HG03342 (cell line): ENCODE results near the gene BABAM2.
"Not testable (repeated sequence)": the region's sequence is repeated elsewhere in the genome, so short reads cannot be mapped to it uniquely, and the experiment has no call there.

Experiments used
- ATAC-seq: cut with Tn5 transposase; IDR thresholded peaks from one replicate; pipeline ENCODE4 v1.9.1; 2021; ENCODE audit warnings: mild to moderate bottlenecking, moderate library complexity; ENCODE audit not compliant: unreplicated experiment

BABAM2 gene

DNA sequence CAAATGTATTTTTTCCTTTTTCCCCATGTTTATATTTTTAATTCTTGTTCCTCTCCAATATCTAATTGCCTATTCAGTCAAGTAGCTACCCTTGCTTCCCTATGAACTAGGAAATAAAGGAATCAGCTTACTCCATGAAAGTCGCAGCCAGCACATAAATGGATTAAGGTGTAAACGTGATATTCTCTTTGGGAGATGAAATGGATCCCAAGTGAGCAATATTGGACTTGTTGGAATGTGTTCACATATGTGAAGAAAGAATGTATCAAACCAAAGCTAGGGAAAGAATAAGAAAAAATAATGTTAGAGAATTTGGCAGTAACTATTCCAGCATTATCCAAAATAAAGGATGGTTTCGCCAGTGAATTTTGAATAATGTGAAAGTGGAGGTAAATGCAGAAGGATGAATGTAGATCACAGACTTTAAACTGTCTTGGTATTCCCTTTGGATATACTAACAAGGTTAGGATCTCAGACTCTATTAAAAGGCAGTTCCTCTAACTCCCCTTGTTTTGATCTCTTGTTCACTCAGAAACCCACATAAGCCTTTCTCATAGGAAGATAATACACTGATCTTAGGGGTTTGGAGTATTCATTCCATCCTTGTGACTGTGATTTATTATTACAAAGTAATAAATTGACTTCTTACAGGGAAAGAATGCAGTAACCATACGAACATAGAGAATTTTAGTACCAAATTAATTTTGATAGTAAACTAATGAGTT, 208.1 kb downstream of the BABAM2 start:
- no peak for ATAC-seq

DNA sequence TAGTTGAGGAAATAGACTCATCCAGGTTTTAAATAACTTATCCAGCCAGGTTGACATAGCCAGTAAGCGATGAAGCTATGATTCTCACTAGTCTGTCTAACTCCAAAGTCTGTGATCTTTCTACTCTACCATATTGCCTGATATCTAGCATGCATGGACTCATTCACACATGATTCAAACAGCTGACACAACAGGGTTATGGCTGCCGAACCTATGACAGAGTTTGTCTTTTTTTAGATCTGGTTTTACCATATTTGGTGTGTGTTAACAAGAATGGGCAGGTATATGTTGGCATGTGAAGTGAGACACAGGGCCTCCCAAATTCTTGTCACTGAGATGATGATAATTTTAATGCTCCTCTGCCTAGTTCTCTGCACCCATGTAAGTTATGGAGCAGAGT, 210.6 kb downstream of the BABAM2 start:
- no peak for ATAC-seq

DNA sequence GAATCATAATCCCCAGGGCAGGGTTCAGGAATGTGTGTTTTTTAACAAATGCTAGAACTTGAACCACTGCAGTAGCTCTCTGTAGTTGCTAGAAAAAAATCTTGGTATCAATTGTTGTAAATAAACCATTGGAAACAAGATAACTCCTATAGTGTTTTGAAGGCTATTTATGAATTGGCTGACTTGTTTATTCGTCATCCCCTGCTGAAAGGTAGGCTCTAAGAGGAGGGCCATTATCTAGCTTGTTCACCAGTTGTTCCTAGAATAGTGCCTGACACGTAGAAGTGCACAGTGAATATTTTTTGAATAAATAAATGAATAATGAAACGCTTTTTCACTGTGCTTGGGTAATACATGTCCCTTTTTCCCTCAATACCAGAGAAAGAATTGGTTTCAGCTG, 211.4 kb downstream of the BABAM2 start:
- no peak for ATAC-seq

DNA sequence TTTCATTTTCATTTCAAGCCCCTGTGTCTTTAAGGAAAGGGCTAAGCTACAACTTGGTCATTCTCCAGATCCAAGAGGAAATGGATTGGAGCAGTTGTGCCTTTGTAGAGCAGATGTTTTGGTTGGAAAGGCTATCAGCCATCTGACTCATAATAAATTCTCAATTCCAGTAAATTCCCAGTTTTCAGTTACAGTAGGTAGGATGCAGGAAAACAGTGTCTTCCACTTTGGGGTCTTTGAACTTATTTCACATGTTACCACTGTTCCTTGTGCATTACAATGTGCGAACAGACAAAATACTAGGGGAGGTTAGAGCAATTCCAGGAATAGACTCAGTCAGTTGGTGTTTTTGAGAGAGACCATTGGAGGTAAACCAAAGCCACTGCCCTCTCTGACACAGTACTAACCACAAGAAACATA, 211.9 kb downstream of the BABAM2 start:
- ATAC-seq: no peak

DNA sequence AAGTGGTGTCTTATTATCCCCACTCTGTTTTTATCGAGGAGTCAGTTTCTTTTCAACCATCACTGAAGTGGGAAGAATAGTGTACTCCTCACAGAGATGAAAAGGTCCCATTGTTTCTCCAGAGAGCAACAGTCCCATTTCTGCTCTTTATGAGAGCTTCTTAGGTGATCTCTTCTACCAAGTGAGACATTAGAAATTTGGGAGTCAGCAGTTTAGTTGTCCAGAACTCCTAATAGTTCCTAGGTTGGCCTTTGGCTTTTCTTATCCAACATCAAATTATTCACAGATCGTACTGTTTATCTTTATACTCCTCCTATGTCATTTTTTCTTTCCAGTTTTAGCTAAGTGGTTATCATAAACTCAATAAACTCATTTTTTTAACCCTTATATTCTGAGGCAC, 213.1 kb downstream of the BABAM2 start:
- no peak for ATAC-seq

DNA sequence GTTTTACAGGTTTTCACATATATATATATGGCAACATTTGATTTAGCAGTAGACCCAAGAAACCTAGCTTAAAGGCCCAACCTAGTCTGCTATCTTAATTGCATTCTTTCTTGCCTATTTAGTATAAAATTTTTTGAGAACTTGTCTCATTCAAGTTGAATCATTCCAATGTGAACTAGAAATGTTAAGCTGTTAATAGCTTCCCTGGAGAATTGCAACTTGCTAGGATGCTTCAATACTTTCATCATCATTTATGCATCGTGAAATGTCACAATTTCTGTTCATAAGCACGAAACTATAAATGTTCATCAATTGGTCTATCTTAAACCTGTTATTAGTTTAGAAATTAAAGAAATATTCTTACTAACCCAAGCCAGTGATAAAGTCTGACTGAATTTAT, 217.6 kb downstream of the BABAM2 start:
- ATAC-seq: no peak

DNA sequence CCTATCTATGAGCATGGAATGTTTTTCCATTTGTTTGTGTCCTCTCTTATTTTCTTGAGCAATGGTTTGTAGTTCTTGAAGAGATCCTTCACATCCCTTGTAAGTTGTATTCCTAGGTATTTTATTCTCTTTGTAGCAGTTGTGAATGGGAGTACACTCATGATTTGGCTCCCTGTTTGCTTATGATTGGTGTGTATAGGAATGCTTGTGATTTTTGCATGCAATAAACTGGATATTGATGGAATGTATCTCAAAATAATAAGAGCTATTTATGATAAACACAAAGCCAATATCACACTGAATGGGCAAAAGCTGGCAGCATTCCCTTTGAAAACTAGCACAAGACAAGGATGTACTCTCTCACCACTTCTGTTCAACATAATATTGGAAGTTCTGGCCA, 223.2 kb downstream of the BABAM2 start:
- ATAC-seq: not testable (repeated sequence)

DNA sequence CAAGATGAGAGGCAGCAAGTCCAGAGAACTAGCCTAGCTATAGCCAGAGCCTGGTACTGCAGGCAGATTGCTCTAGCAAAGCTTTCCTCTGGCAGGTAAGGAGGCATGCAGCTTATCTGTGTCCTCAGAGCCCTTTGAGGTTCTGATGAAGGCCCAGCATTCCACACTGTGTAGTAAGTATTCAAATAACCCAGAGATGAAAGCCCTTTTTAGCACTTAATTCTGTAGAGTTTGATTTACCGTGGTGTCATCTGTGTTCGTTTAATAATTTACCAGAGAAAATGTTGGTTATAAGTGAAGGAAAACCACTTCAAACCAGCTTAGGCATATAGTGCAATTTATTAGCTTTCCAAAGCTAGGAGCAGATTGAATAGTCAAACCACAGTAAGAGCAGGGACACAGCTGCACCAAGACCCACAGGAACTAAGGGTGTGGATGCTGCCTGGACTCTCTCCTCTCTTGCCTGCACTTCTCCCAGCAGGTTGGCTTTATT, 226.6 kb downstream of the BABAM2 start:
- no peak for ATAC-seq

DNA sequence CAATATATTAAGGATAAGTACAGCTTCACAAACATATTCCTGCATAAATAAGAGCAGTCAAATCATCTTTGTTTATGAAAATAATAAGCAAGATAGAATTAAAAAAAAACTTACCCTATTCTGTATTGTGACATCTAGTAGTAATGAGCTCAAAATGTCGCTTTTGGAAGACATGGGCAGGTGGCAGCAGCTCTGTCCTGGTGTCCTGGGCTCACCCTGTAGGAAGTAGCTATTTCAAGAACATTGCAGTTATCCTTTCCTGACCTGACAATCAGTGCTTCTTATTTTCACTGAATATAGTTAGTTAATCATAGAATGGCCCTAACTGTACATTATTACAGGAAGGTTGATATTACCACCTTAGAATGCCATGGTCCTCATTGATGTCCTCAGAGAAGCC, 229.1 kb downstream of the BABAM2 start:
- ATAC-seq: no peak

DNA sequence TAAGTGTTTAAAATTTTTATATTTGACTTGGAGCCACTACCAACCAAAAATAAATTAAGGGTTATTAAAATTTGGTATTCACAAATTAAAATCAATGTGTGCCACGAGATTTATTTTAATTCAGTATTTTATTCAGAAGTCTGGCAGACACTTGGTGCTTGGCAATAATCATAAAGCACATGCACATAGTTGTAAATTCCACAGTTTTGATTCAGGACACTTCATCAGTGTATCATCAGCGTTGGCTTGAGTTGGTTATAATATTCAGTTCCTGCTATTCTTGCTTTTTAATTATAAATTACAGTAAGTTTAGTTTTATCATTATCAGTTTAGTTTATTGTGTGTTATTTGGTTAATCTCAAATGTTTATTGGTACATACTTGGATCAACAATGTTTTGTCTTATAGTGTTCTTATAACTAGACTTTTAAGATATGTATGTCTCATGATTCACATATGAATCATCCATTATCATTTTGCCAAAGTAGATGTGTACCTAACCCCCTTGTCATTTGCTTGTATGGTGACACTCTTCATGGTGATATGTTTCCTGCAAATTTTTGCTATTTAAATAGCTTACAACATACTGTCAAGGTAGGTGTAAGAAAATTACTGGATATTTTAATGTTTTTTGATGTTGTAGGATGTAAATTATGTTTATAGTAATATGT, 237.9 kb downstream of the BABAM2 start:
- ATAC-seq: no peak

DNA sequence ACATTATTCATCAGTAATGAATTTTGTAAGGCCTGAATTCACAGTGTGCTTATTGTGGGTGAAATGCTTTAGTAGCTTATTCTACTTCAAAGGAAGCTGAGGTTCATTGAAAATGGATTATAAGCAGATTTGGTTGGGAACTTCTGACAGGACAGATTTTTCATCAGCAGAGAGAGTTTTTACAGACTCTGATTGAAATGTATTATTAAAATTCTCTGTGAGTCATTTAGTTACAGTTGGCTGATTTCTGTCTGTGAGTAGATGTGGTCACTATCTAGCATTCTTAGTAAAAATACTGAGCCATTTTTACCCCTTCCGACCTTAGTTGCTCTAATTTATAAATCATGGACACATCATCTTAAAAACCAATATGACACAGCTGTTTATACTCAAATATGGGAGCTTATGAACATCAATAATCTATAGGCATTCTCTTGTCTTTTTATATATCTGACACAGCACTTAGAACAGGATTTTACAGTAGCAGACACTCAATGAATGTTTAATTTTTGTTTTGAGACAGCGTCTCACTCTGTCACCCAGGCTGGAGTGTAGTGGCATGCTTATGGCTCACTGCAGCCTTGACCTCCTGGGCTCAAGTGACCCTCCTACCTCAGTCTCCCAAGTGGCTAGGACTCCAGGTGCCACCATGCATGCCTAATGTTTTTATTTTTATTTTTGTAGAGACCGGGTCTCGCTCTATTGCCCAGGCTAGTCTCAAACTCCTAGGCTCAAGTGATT, 239.6 kb downstream of the BABAM2 start:
- ATAC-seq: no peak

DNA sequence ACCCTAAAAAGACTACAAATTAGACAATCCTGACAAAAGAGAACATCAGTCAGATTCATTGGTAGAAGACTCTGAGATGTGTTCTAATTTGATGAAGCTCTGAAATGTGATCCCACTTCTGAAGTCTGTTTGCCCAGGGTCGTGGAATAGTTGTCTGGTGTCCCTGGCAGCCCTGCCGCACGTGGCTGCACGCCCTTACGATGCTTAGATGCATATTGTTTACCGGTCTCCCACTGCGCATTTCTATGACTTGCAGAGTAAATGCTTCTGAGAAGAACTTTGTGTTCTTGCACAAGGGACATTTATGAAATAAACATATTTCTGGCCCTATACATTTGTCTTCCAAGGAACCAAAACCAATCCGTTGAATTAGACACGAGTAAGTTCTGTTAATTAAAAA, 243.2 kb downstream of the BABAM2 start:
- ATAC-seq: no peak

DNA sequence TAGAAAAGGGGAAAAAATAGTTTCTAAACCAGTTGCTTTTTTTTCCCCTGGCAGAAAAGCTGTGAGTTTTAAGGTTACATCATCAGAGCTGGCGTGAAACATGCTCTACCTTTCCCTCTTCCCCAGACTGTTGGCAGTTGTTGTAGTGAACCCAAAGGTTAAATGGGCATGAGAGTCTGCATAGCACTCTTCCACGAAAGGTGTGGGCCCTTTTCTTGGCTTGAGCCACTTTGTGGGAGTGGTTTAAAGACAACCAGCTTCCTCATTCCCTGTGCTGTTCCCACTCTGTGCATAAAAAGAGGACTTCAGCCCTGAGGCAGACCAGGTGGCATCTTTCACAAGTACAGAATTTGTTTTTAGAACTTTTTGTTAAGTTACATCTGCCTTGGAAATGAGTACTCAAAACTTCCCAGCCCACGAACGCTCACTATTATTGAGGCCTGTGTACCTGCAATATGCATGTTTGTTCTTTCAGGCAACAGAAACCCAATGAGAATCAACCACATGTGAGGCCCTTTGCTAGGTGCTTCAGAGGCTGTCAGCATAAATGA, 243.8 kb downstream of the BABAM2 start:
- ATAC-seq: no peak

DNA sequence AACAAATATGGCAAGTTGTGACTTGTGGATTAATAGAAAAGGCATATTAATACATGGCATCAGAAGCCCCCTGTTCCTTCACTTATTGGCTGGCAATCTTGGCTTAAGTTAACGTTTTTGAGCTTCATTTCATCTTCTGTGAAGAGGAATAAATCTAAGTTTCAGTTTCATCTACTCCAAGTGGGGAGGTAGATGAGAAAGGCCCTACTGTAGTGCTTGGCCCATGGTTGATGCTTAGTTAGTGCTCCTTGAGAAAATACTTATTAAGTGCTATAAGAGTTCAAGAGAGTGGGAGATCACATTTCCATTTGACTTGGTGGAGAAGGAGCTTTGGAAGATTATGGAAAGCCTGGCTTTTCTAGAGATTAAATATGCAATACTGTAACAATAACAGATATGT, 244.3 kb downstream of the BABAM2 start:
- no peak for ATAC-seq

DNA sequence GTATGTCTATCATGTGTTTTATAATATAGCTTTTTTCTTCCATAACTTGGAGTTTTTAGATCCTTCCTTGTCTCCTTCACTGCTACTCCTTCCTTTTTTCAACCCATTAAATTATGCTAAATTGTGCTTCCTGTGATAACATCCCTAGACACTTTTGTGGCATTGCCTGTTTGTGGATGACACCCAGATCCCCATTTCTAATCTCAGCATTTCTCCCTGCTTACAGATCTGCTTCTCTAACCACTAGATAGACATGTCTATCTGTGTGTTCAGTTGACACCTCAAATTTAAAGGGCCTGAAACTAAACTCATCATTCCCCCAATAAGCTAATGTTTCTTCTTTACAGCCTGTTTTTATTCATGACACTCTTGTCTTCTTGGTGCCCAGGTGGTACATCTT, 244.8 kb downstream of the BABAM2 start:
- no peak for ATAC-seq

DNA sequence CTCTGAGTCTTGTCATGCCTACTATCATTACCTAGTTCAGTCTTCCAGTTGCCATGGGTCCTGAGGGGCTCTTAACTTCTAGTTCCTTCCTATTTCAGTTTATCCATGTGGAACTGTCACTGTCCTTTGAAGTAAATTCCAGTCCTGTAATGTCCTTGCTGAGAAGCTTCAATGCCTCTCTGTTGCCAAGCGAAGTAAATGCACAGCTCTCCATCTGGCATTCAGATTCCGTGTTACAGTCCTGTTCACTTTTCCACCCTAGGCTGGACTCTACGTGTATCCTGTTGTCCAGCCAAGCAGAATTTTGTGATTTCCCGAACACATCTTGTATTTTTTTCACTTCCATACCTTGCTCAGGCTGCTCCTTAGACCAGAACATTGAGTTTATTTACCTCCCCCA, 245.3 kb downstream of the BABAM2 start:
- ATAC-seq: no peak

DNA sequence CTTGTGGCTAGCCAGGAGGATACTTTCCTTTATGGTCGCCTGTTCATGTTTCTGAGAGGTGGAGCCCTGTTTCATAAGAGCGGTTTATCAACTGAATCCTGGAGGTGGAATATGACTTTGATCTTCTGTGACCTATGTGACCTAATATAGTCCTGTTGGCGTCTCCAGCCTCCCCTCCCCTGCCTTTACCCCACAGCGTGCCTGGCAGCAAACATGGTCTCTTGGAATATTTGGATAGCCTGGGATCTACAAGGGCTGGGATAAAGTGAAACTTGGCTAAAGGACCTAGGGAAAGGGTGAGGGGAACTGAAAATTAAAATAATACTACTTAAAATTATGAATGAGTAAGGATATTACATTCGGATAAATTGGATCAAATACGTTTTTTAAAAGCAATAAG, 246.0 kb downstream of the BABAM2 start:
- no peak for ATAC-seq

DNA sequence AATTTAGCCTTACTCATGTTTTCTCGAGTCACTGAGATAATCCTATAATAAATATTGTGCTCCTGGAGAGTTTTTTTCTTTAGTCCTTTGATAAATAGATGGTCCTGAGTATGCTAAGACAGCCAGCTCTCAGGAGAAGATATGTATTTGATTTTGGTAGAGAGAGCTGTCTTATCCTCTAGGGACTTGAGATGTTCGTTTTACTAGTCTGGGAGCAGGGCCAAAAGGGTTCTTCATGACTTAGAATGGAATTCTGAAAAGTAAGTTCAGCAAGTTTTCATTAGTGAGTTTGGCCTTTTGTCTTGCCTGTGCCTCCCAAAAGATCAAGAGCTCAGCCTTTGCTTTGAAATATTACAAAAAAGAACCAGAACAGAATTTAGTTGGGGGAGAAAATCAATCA, 246.7 kb downstream of the BABAM2 start:
- no peak for ATAC-seq

DNA sequence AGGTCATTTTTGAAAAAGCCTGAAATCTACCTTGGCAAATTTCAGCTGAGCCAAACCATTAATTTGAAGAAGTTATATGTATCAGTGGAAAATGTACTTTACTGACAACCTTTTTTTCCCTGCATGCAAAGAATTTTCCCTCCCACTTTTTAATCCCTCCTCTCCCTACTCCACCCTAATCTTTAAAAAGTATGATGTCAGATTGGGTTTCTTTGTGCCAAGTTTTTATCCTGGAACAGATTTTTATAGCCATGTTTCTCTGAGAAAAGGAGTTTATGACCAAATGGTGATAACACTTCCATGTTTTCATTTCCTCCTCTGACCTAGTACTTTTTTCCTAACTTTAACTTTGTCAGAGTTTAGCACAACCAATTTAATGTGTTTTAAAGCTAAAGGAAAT, 251.9 kb downstream of the BABAM2 start:
- no peak for ATAC-seq

DNA sequence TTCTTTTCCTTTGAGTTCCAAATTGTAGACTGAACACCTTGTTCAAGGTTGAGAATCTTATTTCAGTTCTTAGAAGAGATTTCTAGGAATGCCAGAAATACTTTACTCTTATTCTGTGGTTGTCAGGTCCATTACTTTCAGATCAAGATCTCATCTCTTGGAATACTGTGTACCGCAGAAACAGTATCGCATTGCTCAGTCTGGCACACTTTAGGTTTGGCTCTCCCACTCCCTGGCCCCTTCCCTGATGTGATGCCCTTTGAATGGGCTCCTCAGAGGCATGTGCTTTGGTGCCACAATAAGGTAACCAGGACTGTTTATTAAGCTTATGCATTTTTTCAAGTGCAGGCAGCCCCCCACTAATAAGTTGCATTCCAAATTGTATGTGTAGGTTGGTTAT, 257.5 kb downstream of the BABAM2 start:
- no peak for ATAC-seq

DNA sequence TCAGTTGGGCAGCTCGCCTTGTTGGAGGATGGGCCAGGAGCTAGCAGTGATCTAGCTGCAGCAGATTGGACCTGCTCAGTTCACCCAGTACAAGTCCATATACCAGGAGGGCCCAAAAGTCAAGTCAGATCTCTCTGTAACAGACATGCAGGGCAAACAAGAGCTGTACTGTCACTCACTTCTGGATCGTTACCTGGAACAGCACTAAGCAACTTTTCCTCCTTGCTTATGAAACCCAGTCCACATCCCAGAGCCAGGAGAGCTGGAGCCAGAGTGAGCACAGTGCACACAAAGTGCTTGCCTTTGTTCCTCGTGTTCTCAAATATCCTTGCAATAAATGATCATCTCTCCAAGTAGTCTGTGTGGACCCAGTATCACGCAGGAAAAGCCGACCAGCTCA, 258.0 kb downstream of the BABAM2 start:
- no peak for ATAC-seq
